ENCODE results near the gene CSF1.

- TF ChIP-seq CTCF (conservative IDR thresholded peaks at IDR 0.05 in 1 of 2, IDR thresholded peaks at IDR 0.05 in 1 of 2; ENCODE audit: low read depth in 1 of 2, low read length in 2 of 2) = no peak
- no peak for TF ChIP-seq EZH2 (IDR thresholded peaks at IDR 0.05; ENCODE audit: low read length, missing control alignments)
Measured at GRCh38 chr1:109946511-109946910, 35.9 kb downstream of the CSF1 start.
